ENCODE results near the gene ACTN4.
A peak's percentile ranks its signal among the peaks of the same experiment; 100 is the strongest.

Gene ACTN4

DNA sequence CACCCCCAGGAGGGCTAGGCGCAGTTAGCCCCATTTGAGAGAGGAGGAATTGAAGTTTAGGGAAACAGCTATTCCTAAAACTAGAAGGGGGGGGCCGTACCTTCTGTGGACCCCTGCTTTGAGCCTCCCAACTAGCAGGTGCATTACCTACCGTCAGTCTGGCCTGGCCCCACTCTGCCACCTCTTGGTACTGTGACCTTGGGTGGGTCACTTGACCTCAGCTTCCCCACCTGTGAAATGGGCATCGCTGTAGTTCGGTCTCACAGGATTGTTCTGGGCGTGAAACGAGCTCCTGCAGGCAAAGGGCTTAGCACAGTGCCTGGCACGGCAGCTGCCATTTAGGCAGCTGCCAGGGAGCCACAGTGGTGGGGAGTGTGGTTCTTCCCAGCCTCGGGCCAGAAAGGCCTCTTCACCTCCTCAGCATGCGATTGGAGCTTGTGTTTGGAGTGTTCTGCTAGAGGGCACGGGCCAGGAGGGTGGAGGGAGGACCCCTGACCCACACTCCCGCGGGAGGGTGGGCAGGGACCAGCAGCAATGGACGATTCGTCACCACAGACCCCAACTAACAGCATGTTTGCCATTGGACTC, 64.8 kb downstream of the ACTN4 start:
- no peak for DNase-seq

DNA sequence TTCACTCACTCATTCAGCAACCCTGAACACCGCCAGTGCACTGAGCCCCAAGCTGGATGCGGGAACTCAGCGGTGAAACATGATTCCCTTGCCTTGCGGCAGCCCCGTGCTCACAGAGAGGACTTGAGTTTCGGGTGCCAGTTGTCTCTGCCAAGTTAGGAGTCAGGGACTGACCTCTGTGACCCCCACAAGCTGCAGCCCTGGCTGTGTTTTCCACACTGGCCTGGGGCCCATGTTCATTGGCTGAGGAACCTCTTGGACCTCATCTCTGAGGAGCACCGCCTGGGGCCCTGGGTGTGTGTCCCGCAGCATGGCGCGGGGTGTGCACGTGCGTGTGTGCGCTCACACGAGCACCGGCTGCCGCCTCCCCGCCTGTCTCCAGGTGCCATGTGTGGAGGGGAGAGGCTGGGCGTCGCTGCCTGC, 65.8 kb downstream of the ACTN4 start:
- DNase-seq: no peak

DNA sequence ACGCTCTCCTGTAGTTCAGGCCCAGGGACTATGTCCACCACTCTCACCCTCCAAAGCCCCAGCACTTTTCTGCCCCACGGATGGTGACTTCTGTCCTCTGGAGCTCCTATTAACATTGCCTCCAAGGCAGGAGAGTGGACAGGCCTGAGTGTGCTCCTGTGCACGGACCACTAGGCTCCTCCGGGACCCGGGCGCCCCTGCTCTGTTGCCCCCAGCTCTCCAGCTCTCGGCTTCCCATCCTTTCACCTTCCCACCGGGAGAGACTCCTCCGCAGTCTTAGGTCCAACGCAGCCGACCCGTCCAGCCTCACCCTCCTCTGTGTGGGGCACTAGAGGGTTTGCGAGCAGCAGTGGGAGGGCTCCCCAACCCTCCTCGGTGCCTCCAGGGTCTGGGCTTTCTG, 66.4 kb downstream of the ACTN4 start:
- DNase-seq: no peak

DNA sequence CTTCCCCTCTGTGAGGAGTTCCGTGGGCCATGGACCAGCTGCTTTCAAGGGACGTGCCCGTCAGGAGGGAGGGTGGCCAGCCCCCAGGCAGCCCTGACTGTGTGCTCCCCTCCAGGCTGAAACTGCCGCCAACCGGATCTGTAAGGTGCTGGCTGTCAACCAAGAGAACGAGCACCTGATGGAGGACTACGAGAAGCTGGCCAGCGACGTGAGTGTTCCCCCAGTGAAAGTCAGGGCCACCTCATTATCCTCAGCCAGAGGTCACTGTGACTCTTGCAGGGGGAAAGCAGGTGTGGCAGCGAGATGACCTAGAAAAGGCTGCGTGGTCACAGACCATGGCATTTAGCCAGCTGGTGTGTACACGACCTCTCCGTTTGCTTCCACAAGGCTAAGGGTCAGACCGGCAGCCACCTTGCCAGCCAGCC, 66.9 kb downstream of the ACTN4 start:
- no peak for DNase-seq

DNA sequence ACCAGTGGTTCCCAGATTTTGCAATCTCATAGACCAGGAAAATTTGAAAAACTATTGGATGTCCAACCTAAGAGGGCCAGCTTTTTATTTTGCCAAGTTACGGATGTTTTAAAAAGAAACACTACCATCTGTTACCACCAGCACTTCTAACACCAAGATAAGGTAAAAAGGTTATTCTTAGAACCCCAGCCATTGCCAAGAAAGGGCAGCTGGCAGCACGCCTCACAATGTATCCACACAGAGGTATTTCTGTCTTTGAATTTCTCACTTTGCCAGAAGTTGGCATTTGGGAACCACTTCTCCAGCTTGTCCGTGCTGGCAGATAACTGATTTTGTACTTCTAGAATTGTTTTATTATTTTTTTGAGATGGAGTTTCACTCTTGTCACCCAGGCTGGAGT, 68.1 kb downstream of the ACTN4 start:
- DNase-seq: no peak

DNA sequence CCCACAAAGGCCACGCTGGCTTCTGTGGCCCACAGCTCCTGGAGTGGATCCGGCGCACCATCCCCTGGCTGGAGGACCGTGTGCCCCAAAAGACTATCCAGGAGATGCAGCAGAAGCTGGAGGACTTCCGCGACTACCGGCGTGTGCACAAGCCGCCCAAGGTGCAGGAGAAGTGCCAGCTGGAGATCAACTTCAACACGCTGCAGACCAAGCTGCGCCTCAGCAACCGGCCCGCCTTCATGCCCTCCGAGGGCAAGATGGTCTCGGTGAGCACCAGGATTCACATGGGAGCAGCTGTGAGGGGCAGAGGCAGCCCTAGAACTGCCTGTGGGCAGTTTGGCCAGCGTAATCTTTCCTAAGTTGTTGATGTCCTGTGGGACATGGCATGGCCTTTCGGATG, 69.6 kb downstream of the ACTN4 start:
- no peak for DNase-seq

DNA sequence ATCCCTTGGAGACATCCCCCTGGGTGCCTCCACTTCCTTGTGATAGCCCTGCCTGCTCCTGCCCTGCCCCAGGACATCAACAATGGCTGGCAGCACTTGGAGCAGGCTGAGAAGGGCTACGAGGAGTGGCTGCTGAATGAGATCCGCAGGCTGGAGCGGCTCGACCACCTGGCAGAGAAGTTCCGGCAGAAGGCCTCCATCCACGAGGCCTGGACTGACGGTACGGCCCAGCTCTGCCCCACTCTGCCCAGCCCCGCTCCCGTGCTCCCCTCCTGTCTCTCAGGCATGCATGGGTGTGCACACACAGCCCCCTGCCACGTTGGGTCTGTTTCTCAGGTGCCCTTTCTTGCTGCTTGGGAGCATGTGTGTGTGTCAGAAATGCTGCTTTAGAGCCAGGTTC, 70.4 kb downstream of the ACTN4 start:
- DNase-seq: no peak

DNA sequence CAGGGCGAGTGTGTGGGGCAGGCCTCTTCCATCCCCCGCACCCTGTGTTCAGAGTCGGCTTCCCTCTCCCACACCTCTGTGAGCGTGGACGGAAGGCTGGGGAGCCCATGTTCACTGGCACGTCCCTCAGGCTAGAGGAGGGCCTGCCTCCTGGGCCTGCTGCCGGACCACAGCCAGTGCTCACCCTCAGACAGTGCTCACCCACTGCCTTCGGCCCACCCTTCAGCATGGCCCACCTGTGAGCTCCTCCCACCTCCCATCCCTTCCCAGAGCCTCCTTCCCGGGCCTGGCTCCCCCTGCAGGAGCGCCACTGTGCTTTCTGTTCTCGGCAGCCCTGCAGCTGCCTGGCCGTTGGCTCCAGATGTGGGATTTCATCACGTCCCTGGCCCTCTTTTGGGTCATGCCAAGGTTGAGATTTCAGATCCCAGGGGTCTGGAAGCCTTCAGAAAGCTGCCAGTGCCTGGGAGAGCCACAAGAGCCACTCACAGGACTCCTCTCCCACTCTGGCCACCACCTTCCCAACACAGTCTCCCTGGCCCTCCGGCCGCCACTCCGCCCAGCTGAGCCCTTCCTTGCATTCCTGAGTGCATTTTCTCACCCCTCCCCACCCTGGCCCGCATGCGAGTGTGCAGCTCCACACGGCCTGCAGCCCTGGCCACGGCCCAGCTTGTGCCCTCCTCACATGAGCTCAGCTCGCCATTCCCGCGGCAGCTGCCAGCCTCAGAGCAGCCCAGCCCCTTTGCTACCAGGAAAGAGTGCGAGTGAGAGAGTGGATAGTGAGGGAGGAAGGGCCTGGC, 71.5 kb downstream of the ACTN4 start:
- no peak for DNase-seq

DNA sequence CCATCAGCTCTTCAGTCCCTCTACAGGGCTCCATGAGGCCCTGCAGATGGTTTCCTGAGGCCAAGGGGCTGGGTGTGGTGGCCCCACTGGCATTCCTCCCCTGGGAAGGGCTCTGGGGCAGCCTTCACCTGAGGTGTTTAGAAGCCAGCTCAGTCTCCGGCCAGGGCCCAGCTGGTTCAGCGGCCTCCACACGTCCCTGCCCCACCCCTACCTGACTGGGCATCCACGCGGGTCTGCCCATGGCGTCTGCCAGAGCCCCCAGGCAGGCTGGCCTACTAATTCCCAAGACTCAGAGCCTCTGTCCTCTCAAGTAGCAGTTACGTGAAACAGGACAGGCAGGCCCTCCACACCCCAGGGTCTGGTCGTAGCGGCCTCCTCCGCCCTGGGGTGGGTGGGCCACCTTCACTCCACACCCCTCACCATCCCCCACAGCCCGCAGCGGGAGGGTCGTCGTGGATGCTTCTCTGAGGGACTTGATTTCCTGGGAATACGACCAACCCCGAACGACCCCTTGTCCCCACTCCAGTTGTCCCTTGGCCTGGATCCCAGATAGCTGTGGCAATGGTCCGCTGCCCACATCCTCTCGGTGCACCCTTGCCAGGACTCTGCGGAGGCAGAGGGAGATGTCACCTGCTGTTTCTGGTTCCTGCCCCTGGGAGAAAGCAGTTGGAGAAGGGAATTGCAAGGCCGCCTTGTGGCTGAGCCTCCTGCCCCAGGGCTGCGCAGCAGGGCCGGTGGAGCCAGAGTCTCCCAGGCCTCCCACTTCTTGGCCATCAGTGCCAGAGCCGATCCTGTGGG, 72.5 kb downstream of the ACTN4 start:
- no peak for DNase-seq

DNA sequence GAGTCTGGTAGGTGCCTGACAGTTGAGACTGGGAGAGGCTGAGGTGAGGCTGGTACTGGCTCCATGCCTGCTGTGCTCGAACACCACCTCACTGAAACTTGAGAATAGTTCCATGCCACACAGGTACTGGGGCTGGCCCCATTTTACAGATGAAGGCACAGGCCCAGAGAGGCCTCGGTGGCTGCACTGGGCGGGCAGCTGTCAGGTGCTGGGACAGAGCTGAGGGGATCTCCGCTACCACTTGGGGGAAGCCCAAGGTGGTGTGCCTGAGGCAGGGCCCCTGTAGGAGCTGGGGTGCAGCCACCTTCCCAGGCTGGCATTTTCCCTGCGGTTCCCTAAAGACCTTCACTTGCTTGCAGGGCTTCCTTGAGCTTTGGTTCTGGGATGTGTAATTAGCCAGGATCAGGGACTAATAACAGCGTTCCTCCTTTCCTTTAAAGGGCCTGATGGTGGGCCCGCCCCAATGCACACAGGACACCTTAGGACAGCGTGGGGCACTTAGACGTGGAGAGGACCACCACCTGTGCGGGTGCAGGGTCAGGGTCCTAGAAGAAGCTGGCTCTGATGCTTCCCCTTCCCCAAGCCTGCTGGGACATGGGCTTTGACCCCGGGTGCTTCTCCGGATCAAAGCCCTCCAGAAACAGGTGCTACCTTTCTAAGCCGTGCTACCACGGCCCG, 73.2 kb downstream of the ACTN4 start:
- DNase-seq: no peak

DNA sequence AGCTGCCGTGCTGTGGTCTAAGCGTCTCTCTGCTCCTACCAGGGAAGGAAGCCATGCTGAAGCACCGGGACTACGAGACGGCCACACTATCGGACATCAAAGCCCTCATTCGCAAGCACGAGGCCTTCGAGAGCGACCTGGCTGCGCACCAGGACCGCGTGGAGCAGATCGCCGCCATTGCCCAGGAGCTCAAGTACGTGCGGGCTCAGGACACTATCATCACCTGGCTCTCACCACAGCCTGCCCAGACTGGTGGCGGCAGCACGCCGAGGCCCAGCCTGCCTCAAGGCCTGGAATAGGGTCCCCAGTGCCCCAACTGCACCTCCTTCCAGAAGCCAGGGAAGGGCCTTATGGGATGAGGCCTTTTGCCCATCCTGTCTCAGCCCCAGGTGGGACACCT, 74.0 kb downstream of the ACTN4 start:
- no peak for DNase-seq

DNA sequence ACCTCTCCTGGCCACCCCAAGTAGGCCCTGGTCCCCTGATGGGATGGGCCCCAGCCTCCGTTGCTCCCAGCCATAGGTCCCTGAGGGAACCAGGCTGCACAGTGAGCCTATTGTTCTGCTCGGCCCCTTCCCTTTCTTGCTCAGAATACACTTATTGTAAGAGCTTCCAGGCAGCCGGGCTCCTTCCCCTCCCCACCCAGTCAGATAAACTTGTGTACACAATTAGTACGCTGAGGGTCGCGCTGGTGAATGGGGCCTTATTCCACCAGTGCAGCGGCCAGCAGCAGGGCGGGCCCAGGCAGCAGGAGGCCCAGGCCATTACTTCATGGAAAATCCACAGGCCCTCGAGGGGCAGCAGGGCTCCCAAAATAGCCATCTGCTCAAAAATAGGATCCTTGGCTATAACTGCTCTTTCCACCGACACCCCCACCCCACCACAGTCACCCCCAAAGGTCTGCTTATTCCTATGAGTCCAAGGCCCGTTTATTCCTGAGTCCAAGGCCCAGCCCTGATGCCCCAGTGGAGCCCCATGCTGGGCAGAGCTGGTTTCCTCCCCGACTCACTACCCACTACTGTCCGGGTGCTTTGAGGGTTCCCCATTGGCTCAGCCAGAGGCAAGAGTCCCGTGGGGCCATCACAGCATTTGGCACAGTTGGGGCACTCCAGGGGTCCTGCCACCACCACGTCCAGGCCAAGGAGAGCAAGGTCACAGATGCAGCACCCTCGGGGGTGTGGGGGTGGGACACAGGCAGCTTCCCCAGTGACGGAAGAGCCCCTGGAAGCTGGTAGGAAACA, 74.7 kb downstream of the ACTN4 start:
- no peak for DNase-seq

DNA sequence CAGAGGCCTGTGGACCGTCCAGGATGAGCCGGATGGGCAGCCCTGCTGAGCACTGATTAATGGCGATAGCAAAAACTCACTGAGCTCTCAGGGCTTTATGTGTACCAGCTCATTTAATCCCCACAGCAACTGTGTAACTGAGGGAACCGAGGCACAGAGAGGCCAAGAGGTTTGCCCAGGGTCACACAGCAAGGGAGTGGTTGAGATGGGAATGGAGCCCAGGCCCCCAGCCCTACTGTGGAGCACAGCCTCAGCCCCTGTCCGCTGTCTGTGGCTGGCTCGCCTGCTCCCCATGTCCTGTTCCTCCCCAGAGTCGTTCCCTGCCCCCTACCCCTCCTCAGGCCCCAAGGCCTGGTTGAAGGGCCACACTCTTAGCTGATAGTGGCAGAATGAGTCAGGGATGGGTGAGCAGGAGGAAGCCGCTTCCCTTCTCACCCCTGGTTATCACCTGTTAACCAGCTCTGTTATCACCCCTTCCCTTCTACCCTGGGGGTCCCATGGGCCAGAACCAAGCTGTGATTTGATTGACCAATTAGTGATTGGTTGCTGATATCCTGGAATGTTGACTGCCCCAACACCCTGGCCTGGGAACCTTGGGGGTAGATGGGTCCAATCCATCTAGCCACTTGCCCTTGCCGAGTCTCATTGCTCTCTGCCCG, 75.6 kb downstream of the ACTN4 start:
- DNase-seq: no peak

DNA sequence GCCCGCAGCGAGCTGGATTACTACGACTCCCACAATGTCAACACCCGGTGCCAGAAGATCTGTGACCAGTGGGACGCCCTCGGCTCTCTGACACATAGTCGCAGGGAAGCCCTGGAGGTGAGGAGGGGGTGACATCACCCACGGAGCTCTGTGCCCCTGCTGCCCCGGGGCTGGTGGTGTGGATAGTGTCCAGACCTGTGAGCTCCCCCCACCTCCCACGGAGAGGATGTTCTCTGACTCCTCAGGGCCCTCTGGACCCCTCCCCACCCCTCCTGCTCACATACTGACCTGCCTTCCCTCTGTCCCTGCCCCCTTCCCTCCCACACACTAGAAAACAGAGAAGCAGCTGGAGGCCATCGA, 76.1 kb downstream of the ACTN4 start:
- no peak for DNase-seq

DNA sequence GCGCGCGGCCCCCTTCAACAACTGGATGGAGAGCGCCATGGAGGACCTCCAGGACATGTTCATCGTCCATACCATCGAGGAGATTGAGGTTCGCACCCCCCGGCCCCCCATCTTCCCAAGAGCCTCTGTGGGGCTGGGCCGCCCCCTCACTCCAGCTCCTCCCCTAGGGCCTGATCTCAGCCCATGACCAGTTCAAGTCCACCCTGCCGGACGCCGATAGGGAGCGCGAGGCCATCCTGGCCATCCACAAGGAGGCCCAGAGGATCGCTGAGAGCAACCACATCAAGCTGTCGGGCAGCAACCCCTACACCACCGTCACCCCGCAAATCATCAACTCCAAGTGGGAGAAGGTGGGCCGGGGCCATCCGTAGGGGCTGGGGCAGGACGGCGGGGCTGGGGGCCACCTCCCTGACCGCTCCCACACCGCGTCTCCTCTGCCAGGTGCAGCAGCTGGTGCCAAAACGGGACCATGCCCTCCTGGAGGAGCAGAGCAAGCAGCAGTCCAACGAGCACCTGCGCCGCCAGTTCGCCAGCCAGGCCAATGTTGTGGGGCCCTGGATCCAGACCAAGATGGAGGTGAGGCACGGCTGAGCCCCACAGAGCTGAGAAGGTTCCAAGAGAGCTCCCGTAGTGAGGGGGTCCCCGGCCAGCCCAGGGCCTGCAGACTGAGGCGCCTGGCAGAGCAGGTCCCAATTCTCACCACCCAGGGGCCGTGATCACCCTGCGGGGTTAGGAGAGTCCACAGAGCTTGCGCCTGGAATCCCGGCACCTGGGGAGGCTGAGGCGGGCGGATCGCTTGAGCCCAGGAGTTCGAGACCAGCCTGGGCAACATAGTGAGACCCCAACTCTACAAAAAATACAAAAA, 76.8 kb downstream of the ACTN4 start:
- DNase-seq: no peak

DNA sequence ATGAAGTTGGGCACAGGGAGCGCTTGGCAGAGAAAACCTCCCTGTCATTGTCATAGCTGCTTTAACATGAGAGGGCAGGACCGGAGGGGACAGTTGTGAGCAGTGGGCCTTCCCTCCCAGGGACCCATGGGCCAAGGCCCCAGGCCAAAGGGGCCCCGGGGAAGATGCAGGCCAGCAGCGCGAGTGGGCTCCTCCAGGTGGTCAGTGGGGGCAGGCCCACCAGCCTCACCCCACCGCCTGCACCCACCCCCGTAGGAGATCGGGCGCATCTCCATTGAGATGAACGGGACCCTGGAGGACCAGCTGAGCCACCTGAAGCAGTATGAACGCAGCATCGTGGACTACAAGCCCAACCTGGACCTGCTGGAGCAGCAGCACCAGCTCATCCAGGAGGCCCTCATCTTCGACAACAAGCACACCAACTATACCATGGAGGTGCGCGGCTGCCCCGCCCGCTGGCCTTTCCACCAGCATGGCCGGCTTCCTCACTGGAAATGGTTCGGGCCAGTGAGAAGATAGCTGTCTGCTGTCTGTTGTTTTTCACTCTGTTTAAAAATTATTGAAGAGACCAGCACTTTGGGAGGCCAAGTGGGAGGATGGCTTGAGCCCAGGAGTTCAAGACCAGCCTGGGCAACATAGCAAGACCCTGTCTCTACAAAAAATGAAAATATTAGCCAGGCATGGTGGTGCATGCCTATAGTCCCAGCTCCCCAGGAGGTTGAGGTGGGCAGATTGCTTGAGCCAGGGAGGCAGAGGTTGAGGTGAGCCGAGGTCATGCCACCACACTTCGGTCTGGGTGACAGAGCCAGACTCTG, 78.2 kb downstream of the ACTN4 start:
- no peak for DNase-seq

DNA sequence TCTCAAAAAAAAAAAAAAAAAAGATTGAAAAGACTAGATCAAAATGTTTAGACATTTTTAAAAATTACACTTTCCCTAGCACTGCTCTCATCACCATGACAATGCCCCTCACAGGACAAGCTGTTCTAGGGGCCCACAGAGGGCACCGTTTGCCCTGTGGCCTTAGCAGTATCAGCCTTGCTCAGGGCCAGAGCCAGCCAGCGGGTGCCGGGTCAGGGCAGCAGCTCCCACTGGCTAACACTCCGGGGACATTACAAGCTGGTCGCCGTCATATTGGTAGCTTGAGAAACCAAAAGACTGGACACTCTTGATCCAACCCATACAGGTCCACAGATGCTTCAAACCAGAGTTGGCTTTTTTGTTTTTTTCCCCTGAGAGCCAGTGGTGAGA, 78.8 kb downstream of the ACTN4 start:
- no peak for DNase-seq

DNA sequence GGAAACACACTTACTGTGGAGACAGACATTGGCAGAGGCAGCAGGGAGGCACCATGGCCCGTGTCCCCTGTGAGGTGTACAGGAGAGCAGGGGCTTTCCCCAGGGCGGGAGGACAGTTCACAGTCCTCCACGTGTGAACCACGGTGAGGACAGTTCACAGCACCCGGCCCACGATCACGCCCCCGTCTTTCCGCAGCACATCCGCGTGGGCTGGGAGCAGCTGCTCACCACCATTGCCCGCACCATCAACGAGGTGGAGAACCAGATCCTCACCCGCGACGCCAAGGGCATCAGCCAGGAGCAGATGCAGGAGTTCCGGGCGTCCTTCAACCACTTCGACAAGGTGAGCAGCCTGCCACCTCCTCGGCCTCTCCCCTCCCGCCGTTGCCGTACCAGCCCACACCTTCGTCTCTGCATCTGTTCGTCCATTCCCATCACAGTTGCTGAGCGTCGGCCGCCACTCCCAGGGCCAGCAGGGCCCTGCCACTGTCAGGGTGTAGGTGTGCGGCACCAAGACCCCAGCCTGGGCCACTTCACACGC, 79.4 kb downstream of the ACTN4 start:
- peak in 1 of 2 experiments; percentile 14 for DNase-seq

DNA sequence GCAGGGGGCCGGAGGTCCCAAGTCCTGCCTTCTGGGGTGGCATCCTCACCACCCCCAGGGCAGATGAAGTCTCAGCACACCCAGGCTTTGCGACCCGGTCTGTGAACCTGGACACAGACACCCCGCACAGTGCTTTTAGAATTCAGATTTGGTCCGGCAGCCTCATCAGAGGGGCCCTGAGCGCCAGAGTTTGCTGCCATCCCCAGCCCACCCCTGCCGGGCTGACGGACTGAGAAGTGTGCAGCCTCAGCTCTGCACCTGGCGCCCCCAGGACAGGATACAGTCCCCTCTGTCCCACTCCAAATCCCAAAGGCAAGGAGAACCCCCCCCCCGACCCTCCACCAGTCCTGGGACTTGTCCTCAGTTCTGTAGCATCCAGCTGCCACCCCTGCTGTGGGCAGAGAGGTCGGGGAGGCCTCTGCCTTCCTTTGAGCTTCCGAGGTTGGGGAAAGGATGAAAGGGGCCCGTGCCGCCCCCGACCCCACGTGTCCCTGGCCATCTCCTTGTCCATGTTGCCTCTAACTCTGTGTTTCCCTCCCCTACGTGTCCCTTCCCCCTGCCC, 79.9 kb downstream of the ACTN4 start:
- no peak for DNase-seq
